GM12891 (cell line): ENCODE results near the gene MRPS18B.

Source experiments
- DNase-seq: peaks from one replicate; pipeline ENCODE4 v3.0.0; 2011; ENCODE audit warnings: low spot score; ENCODE audit not compliant: insufficient read length
- FAIRE-seq: peaks from 2 replicates; lab custom pipeline; 2011; peaks lifted over from hg19 to GRCh38; lab: Jason Lieb, UNC
- PAX5 ChIP-seq: IDR thresholded peaks from 2 replicates; pipeline ENCODE4 v1.6.1; 2011; ENCODE audit warnings: low read length, moderate library complexity, mild to moderate bottlenecking; ENCODE audit not compliant: insufficient read depth, severe bottlenecking
- POLR2A ChIP-seq: IDR thresholded peaks from 2 replicates; pipeline ENCODE4 v1.6.1; 2011; ENCODE audit warnings: low read depth, low read length, control low read depth
- POLR2AphosphoS5 ChIP-seq: IDR thresholded peaks from 2 replicates; pipeline ENCODE4 v1.6.1; 2011; ENCODE audit warnings: low read depth, low read length, control low read depth
- POU2F2 ChIP-seq: IDR thresholded peaks from 2 replicates; pipeline ENCODE4 v1.6.1; 2011; ENCODE audit warnings: low read depth, mild to moderate bottlenecking, control low read depth, low read length, moderate library complexity
- SPI1 ChIP-seq: IDR thresholded peaks from 2 replicates; pipeline ENCODE4 v1.6.1; 2011; ENCODE audit warnings: low read depth, low read length, control low read depth
- TAF1 ChIP-seq: IDR thresholded peaks from 2 replicates; pipeline ENCODE4 v1.6.1; 2011; ENCODE audit warnings: low read depth, low read length, control low read depth

MRPS18B gene

GRCh38 chr6:30589754-30590358 is 27.8 kb upstream of the MRPS18B start:
- no peak for DNase-seq
- TF ChIP-seq POLR2A = no peak
- no peak for FAIRE-seq

DNA sequence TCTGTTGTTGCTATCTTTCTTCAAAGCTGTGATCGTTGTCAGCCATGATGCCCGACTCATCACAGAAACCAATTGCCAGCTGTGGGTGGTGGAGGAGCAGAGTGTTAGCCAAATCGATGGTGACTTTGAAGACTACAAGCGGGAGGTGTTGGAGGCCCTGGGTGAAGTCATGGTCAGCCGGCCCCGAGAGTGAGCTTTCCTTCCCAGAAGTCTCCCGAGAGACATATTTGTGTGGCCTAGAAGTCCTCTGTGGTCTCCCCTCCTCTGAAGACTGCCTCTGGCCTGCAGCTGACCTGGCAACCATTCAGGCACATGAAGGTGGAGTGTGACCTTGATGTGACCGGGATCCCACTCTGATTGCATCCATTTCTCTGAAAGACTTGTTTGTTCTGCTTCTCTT is 27.1 kb upstream of the MRPS18B start:
- FAIRE-seq = no peak
- DNase-seq = no peak
- TF ChIP-seq POLR2AphosphoS5 = no peak

- TF ChIP-seq POLR2AphosphoS5 (no peak), POU2F2 (no peak), POLR2A (no peak), PAX5 (no peak), TAF1 (no peak), SPI1 (no peak)
- FAIRE-seq = no peak
- DNase-seq = no peak
These were observed 26.6 kb upstream of the MRPS18B start for GRCh38 chr6:30591008-30591407.

DNA sequence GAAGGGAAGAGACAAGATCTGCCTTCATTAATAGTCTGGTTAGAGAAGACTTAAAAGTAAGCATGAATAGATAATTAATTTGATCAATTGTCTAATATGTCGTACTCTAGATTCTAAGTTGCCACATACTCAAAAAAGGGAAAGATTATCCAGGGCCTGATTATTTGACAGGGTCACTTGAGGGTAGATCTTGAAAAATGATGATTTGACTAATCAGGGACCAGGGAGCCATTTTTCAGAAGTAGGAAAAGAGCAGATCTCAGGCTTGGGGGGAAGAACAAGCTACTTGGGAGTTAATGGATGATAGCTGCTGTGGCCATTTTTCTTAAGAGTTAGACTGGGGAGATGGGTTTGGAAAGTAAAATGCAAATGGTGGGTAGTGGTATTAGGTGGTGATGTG is 25.4 kb upstream of the MRPS18B start:
- DNase-seq = no peak
- FAIRE-seq = no peak
- TF ChIP-seq POLR2AphosphoS5 (no peak), TAF1 (no peak), POU2F2 (no peak), PAX5 (no peak), SPI1 (no peak)

DNA sequence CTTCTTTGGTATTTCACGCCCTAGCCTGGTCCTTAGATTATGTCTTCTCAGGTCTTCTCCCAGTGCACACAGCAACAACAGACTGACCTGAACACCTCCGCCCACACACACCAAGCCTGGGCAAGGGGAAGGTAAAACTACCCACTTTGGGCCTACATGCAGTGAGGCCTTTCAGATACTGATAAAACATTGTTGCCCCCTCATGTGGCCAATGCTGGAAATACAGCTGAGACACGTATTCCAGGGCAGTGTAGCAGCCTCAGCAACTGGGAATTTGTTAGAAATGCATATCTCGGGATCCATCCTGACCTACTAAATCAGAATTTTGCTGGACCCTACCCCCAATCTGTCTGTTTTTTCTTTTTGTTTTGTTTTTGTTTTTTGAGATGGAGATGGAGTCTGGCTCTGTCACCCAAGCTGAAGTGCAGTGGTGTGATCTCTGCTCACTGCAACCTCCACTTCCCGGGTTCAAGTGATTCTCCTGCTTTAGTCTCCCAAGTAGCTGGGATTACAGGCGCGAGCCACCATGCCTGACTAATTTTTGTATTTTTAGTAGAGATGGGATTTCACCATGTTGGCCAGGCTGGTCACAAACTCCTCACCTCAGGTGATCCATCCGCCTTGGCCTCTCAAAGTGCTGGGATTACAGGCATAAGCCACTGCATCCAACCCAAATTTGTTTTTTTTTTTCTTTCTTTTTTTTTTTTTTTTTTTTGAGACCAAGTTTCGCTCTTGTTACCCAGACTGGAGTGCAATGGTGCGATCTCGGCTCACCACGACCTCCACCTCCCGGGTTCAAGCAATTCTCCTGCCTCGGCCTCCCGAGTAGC is 20.1 kb upstream of the MRPS18B start:
- FAIRE-seq (peak; percentile 88), DNase-seq (peak; percentile 55)

DNA sequence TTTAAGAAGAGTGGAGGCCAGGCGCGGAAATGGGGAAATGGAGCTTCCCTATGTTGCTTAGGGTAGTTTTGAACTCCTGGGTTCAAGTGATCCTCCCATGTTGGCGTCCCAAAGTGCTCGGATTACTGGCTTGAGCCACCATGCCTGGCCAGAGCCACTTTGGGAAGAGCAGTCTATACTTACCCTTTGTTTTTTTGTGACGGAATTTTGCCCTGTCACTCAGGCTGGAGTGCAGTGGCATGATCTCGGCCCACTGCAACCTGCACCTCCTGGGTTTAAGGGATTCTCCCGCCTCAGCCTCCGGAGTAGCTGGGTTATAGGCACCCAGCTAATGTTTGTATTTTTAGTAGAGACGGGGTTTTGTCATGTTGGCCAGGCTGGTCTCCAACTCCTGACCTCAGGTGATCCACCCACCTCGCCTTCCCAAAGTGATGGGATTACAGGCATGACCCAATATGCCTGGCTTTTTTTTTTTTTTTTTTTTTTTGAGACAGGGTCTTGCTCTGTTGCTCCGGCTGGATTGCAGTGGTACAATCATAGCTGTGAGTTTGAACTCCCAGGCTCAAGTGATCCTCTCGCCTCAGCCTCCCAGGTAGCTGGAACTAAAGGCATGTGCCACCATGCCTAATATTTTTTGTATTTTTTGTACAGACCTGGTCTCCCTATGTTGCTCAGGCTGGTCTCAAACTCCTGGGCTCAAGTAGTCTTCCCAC is 18.6 kb upstream of the MRPS18B start:
- DNase-seq (no peak), FAIRE-seq (no peak)
- 0 out of 2 replicates have a peak, but pooled peaks have one; percentile 25 for TF ChIP-seq POLR2A
- TF ChIP-seq PAX5 = no peak

DNA sequence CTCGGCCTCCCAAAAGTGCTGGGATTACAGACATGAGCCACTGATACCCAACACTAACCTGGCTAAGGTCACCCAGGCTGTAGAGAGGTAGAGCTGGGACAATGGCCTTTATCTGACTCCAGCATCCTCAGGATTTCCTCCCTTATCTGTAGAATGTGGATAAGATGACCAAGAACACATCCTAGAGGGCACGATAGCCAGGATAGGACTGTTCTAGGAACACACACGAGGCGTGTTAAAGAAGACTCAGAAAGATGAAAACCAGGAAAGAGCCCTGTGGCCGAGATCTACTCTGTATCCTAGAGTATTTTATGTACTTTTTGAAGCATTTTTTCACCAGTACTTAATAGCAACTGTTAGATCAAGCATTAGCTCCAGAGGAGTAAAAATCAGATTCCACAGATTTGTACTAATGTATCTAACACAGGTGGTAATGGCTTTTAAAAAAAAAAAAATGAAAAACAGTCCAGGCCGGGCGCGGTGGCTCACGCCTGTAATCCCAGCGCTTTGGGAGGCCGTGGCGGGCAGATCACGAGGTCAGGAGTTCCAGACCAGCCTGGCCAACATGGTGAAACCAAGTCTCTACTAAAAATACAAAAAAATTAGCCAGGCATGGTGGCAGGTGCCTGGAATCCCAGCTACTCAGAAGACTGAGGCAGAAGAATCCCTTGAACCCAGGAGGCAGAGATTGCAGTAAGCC is 17.9 kb upstream of the MRPS18B start:
- TF ChIP-seq PAX5 (no peak), POLR2A (no peak), TAF1 (no peak), POU2F2 (no peak), POLR2AphosphoS5 (no peak), SPI1 (no peak)
- DNase-seq = no peak
- no peak for FAIRE-seq

DNA sequence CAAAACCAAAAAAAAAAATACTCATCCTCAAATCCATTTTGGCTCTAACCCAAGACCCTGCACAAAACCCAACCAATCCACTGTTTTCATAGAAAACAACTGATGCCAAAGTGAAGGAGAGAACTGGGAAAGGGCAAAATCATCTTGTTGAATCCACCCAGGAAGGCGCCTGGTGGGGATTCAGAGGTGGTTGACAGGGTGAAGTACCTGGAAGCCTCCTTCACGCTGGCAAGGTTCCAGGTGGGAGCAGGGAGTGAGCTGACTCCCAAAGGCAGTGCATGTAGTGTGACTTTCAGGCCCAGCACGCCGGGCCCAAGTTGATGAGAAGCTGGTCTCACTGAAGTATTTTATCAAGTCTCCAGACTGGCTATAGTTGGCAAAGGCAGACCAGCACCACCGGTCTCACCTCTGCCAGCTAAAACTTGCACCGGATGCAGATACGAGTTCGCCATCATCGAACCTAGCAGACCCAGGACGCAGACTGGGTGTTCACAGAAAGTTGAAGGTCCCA is 17.1 kb upstream of the MRPS18B start:
- DNase-seq (no peak), FAIRE-seq (no peak)
- no peak for TF ChIP-seq SPI1
- TF ChIP-seq POLR2AphosphoS5 = peak; percentile 22; the same call in 1 of the 2 replicates
- no peak for TF ChIP-seq POU2F2
- TF ChIP-seq POLR2A = no peak
- no peak for TF ChIP-seq PAX5

DNA sequence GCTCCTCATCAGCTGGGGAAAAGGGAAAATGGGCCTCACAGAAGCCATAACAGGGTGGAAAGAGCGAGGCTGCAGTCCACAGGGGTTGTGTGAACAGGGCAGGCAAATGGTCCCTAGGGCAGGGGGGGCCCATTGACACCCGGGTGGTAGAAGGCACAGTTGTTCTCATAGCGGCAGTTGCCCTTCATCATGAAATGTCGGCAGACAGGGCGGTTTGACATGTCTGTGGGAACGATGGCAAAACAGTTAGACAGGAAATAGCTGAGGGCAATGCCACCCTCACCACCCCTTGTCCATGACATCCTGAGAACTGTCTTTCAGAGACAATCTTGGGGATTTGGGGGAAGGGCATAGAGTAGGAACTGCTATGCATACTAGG is 16.2 kb upstream of the MRPS18B start:
- no peak for FAIRE-seq

More for the DNA sequence above, 16.2 kb upstream of the MRPS18B start:
- TF ChIP-seq POLR2AphosphoS5 (peak; percentile 11; the same call in 1 of the 2 replicates), POLR2A (no peak), SPI1 (no peak), POU2F2 (no peak)
- no peak for DNase-seq
